Measurements from ENCODE around the gene HPCAL1. TPM values are rescaled to one million over a fixed set of nuclear protein-coding genes. Genes with fewer than 3 reads are reported as not detected.

HPCAL1 gene
- total RNA-seq, 2 experiments from 2014 or later, result 9.2 to 9.7 TPM

DNA sequence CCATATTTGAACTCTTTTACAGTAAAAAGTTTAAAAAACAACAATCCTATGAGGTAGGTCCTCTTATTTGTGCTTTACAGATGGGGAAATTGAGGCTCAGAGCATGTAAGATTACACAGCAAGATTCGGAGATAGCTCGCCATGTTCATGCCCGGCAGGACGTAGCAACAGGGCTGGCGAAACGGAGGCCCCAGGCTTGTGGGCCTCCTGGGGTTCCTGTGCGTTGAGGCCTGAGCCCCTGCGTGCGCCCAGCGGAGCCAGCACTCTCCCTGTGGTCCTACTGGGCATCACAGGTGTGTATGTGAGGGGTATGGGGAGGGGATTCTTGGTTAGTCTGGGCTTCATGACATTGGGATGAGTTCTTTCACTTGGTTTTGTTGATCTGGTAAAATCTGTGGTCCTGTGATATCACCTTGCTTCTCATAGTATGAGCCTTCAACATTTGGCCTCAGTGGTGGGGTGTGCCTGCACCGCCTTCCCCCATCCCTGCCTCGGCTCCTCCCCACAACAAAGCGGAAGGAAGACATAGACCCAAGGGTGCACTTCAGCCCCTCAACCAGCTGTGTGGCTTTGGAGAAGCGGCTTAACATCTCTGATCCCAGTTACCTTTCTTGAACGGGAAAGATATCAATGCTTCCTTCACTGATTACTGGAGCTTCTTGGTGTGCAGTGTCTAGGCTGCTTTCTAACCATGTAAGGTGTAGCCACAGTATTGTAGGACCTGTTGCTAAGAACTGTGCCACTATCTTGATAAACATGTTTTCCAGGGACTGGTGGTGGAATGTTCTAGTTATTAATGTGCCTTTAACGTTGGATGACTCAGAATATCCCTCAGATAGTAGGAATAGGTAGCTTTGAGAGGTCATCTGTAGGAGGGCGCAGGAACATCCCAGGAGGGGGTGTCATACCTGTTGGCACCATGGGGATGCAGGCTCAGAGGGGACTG is 37.2 kb downstream of the HPCAL1 start:
- no TSS peak for BruUV-seq (replicated peaks)
- Histone ChIP-seq H3K27ac (ENCODE audit: low read depth, low read length, poor library complexity, severe bottlenecking) (no peak overlapping the region), H3K4me3 (ENCODE audit: low read depth, low read length, poor library complexity, severe bottlenecking) (no peak overlapping the region), H3K9me3 (ENCODE audit: low read length) (no peaks in the 10 kb centered on the region), H4K20me1 (ENCODE audit: insufficient read depth, low read length) (no peaks in the 10 kb centered on the region), H3K4me1 (ENCODE audit: insufficient read depth, low read length, poor library complexity, severe bottlenecking) (peaks cover 6% of the 10 kb centered on the region), H3K4me2 (ENCODE audit: low read length) (no peak overlapping the region), H3K9me2 (ENCODE audit: insufficient read depth, low read length) (no peaks in the 10 kb centered on the region), H2AFZ (ENCODE audit: low read length) (no peak overlapping the region), H3K79me2 (ENCODE audit: insufficient read depth, low read depth, low read length) (no peaks in the 10 kb centered on the region), H3K36me3 (ENCODE audit: insufficient read depth, low read length) (no peaks in the 10 kb centered on the region; the same call in 1 of the 2 replicates)
- DNase-seq (ENCODE audit: low spot score), result no peak
- POLR2A ChIA-PET, result no interaction called here
- TF ChIP-seq, protein P1, sequence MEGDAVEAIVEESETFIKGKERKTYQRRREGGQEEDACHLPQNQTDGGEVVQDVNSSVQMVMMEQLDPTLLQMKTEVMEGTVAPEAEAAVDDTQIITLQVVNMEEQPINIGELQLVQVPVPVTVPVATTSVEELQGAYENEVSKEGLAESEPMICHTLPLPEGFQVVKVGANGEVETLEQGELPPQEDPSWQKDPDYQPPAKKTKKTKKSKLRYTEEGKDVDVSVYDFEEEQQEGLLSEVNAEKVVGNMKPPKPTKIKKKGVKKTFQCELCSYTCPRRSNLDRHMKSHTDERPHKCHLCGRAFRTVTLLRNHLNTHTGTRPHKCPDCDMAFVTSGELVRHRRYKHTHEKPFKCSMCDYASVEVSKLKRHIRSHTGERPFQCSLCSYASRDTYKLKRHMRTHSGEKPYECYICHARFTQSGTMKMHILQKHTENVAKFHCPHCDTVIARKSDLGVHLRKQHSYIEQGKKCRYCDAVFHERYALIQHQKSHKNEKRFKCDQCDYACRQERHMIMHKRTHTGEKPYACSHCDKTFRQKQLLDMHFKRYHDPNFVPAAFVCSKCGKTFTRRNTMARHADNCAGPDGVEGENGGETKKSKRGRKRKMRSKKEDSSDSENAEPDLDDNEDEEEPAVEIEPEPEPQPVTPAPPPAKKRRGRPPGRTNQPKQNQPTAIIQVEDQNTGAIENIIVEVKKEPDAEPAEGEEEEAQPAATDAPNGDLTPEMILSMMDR (conservative IDR thresholded peaks at IDR 0.05; ENCODE audit: low read length), result no peak
- TF ChIP-seq EZH2phosphoT487 (IDR thresholded peaks at IDR 0.05; ENCODE audit: borderline replicate concordance, low read depth, low read length), result no peak
- CTCF ChIA-PET (ENCODE audit: unreplicated experiment), result no interaction called here
- intact Hi-C loops (cut with micrococcal nuclease; ENCODE audit: unreplicated experiment), result no loop called here

DNA sequence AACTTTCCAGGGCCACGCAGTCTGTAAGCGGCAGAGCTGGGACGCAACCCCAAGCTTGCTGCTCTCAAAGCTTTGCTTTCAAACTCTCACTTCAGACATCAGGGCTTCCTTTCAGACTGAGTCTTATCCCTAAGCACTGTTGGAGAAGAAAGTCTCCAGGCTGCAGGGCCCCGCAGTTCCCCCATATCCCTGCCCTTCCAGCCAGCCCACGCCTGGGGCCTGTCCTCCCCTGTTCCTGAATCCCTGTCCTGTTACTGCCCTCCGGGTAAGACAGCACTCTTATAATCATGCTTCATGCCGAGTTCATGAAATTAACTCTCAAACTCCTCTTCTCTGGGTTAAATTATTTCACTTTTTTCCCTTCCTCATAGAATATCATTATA is 37.9 kb downstream of the HPCAL1 start:
- no peak for DNase-seq (ENCODE audit: low spot score)
- no peaks in the 10 kb centered on the region for H3K36me3 ChIP-seq (ENCODE audit: insufficient read depth, low read length)
- H3K4me2 ChIP-seq (ENCODE audit: low read length), result no peak overlapping the region
- no peak overlapping the region for H2AFZ ChIP-seq (ENCODE audit: low read length)
- ChIA-PET CTCF (ENCODE audit: unreplicated experiment) (no interaction called here), POLR2A (no interaction called here)
- peaks cover 6% of the 10 kb centered on the region for H3K4me1 ChIP-seq (ENCODE audit: insufficient read depth, low read length, poor library complexity, severe bottlenecking)
- H3K9me3 ChIP-seq (ENCODE audit: low read length), result no peaks in the 10 kb centered on the region
- no peak overlapping the region for H3K4me3 ChIP-seq (ENCODE audit: low read depth, low read length, poor library complexity, severe bottlenecking)
- no peaks in the 10 kb centered on the region for H3K9me2 ChIP-seq (ENCODE audit: insufficient read depth, low read length)
- BruUV-seq (replicated peaks), result no TSS peak
- TF ChIP-seq, protein P1 (conservative IDR thresholded peaks at IDR 0.05; ENCODE audit: low read length), result no peak
- no peak for TF ChIP-seq EZH2phosphoT487 (IDR thresholded peaks at IDR 0.05; ENCODE audit: borderline replicate concordance, low read depth, low read length)
- no peaks in the 10 kb centered on the region for H3K79me2 ChIP-seq (ENCODE audit: insufficient read depth, low read depth, low read length)
- H3K27ac ChIP-seq (ENCODE audit: low read depth, low read length, poor library complexity, severe bottlenecking), result no peak overlapping the region
- no peaks in the 10 kb centered on the region for H4K20me1 ChIP-seq (ENCODE audit: insufficient read depth, low read length)
- intact Hi-C loops (cut with micrococcal nuclease; ENCODE audit: unreplicated experiment), result no loop called here

DNA sequence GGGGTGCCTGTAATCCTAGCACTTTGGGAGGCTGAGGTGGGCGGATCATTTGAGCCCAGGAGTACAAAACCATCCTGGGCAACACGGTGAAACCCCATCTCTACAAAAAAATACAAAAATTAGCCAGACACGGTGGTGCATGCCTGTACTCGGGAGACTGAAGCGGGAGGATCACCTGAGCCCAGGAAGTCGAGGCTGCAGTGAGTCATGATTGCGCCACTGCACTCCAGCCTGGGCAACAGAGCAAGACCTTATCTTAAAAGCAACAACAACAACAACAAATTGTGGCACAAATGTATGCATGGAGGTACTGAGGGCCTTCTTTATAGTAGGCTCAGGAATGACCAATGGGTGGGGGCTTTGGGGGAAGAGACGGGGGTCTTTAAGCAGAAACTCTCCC is 38.5 kb downstream of the HPCAL1 start:
- no peak overlapping the region for H3K4me3 ChIP-seq (ENCODE audit: low read depth, low read length, poor library complexity, severe bottlenecking)
- no peaks in the 10 kb centered on the region for H4K20me1 ChIP-seq (ENCODE audit: insufficient read depth, low read length)
- H3K4me1 ChIP-seq (ENCODE audit: insufficient read depth, low read length, poor library complexity, severe bottlenecking), result peaks cover 6% of the 10 kb centered on the region
- no peaks in the 10 kb centered on the region for H3K9me3 ChIP-seq (ENCODE audit: low read length)
- no peaks in the 10 kb centered on the region for H3K36me3 ChIP-seq (ENCODE audit: insufficient read depth, low read length)
- no peak for DNase-seq (ENCODE audit: low spot score)
- ChIA-PET CTCF (ENCODE audit: unreplicated experiment) (no interaction called here), POLR2A (interaction anchor here (1.0 kb wide), 1 partner anchor 17 kb away, joined by 5 read pairs; no protein-coding TSS in a partner anchor)
- no TSS peak for BruUV-seq (replicated peaks)
- no peaks in the 10 kb centered on the region for H3K79me2 ChIP-seq (ENCODE audit: insufficient read depth, low read depth, low read length)
- H3K9me2 ChIP-seq (ENCODE audit: insufficient read depth, low read length), result no peaks in the 10 kb centered on the region
- no peak overlapping the region for H3K27ac ChIP-seq (ENCODE audit: low read depth, low read length, poor library complexity, severe bottlenecking)
- intact Hi-C loops (cut with micrococcal nuclease; ENCODE audit: unreplicated experiment), result no loop called here
- H2AFZ ChIP-seq (ENCODE audit: low read length), result no peak overlapping the region
- TF ChIP-seq, protein P1 (conservative IDR thresholded peaks at IDR 0.05; ENCODE audit: low read length), result no peak
- no peak for TF ChIP-seq EZH2phosphoT487 (IDR thresholded peaks at IDR 0.05; ENCODE audit: borderline replicate concordance, low read depth, low read length)
- H3K4me2 ChIP-seq (ENCODE audit: low read length), result no peak overlapping the region

Data from OCI-LY7 (cell line).